ENCODE results near the gene GET3. TPM values are rescaled to one million over a fixed set of nuclear protein-coding genes. Genes with fewer than 3 reads are reported as not detected.

GET3 gene
- total and polyA plus RNA-seq, 2 of the 13 experiments (the other 11 are each of a cell fraction or from before 2014, with no cell fraction given), result 57.7 to 59.4 TPM

DNA sequence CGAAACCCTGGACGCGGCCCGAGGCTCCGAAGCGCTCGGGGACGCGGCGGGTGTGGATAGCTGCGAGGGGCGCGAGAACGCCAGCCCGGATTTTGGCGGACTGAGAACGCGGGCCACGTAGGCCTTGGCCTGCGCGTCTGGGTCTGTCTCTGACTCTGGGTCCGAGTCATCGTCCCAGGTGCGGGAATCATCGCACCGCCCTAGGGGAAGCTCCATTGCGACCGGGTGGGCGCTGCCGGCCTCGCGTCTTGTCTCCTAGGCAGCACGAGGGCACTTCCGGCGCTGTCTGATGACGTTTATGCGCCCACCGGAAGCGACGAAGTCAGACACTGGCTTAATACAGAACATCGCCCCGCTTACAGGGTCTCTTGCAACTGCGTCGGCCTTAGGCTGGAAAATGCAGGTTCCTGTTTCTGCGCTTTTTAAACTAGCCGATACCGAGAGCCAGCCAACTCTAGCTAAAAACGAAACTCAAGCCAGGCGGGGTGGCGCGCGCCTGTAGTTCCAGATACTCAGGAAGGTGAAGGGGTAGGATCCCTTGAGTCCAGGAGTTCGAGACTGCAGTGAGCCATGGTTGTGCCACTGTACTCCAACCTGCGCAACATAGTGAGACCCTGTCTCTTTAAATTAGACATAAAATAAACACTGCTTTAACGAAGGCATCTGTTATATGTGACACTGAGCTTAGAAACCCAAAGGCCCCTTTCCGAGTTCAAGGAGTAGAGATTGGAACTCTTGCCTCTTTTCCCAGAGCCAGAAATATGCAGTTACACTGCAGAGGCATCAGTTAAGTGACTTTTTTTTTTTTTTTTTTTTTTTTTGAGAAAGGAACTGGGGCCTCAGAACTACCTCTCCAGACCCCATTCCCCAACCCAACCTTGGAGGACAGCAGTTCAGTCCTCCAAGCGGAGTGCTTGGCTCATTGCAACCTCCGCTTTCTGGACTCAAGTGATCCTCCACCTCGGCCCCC, 40.6 kb upstream of the GET3 start, which contains the start of gene FBXW9 (continued):
- TF ChIP-seq MED8 (CRISPR knock-in tag; IDR thresholded peaks at IDR 0.05; ENCODE audit: insufficient replicate concordance) (no peak), LBX2 (CRISPR knock-in tag; IDR thresholded peaks at IDR 0.05; ENCODE audit: borderline replicate concordance) (peak; percentile 60; the same call in 1 of the 2 replicates), EHMT2 (IDR thresholded peaks at IDR 0.05; ENCODE audit: borderline replicate concordance, low read depth, low read length) (no peak), ZNF143 (CRISPR knock-in tag; IDR thresholded peaks at IDR 0.05) (peak; percentile 66; the same call in 1 of the 2 replicates), XBP1 (CRISPR knock-in tag; IDR thresholded peaks at IDR 0.05) (no peak), HOXA3 (CRISPR knock-in tag; IDR thresholded peaks at IDR 0.05) (peak; percentile 97), HOXA7 (CRISPR knock-in tag; IDR thresholded peaks at IDR 0.05) (no peak), ZHX1 (CRISPR knock-in tag; IDR thresholded peaks at IDR 0.05; ENCODE audit: low read depth) (no peak), RFX3 (CRISPR knock-in tag; IDR thresholded peaks at IDR 0.05) (peak; percentile 96), FOXA1 (IDR thresholded peaks at IDR 0.05) (no peak), FOXA1 (CRISPR knock-in tag; IDR thresholded peaks at IDR 0.05) (no peak), CAMTA2 (CRISPR knock-in tag; IDR thresholded peaks at IDR 0.05; ENCODE audit: borderline replicate concordance) (0 out of 2 replicates have a peak, but pooled peaks have one; percentile 38), MIER2 (CRISPR knock-in tag; IDR thresholded peaks at IDR 0.05) (no peak), NR2F1 (CRISPR knock-in tag; IDR thresholded peaks at IDR 0.05) (no peak), DMAP1 (CRISPR knock-in tag; IDR thresholded peaks at IDR 0.05) (peak; percentile 69; the same call in 1 of the 2 replicates), ZNF441 (CRISPR knock-in tag; IDR thresholded peaks at IDR 0.05; ENCODE audit: borderline replicate concordance) (peak; percentile 63; the same call in 1 of the 2 replicates), RFX1 (IDR thresholded peaks at IDR 0.05) (peak; percentile 92), ZIK1 (CRISPR knock-in tag; IDR thresholded peaks at IDR 0.05; ENCODE audit: borderline replicate concordance, low read depth) (peak; percentile 69; the same call in 1 of the 2 replicates), ZBTB1 (CRISPR knock-in tag; IDR thresholded peaks at IDR 0.05; ENCODE audit: borderline replicate concordance) (no peak), ZNF616 (CRISPR knock-in tag; IDR thresholded peaks at IDR 0.05; ENCODE audit: low read depth) (no peak), ZSCAN30 (CRISPR knock-in tag; IDR thresholded peaks at IDR 0.05) (no peak)
- TF ChIP-seq, protein P1, sequence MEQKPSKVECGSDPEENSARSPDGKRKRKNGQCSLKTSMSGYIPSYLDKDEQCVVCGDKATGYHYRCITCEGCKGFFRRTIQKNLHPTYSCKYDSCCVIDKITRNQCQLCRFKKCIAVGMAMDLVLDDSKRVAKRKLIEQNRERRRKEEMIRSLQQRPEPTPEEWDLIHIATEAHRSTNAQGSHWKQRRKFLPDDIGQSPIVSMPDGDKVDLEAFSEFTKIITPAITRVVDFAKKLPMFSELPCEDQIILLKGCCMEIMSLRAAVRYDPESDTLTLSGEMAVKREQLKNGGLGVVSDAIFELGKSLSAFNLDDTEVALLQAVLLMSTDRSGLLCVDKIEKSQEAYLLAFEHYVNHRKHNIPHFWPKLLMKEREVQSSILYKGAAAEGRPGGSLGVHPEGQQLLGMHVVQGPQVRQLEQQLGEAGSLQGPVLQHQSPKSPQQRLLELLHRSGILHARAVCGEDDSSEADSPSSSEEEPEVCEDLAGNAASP (CRISPR knock-in tag; IDR thresholded peaks at IDR 0.05; ENCODE audit: borderline replicate concordance), result peak; percentile 72; the same call in 1 of the 2 replicates
- TF ChIP-seq, protein P2, sequence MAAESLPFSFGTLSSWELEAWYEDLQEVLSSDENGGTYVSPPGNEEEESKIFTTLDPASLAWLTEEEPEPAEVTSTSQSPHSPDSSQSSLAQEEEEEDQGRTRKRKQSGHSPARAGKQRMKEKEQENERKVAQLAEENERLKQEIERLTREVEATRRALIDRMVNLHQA (CRISPR knock-in tag; IDR thresholded peaks at IDR 0.05), result no peak
- TF ChIP-seq, protein P3, sequence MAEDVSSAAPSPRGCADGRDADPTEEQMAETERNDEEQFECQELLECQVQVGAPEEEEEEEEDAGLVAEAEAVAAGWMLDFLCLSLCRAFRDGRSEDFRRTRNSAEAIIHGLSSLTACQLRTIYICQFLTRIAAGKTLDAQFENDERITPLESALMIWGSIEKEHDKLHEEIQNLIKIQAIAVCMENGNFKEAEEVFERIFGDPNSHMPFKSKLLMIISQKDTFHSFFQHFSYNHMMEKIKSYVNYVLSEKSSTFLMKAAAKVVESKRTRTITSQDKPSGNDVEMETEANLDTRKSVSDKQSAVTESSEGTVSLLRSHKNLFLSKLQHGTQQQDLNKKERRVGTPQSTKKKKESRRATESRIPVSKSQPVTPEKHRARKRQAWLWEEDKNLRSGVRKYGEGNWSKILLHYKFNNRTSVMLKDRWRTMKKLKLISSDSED (CRISPR knock-in tag; IDR thresholded peaks at IDR 0.05), result no peak

Data from HepG2 (cell line).